Neural cell (in vitro differentiated cells): Measurements from ENCODE around the gene SLC25A11. TPM values are rescaled to one million over a fixed set of nuclear protein-coding genes. Genes with fewer than 3 reads are reported as not detected.

Experiments used
- H2AFZ ChIP-seq: fragments of 200-600, 300-800 bp; sonication (generic), shearing (Covaris generic); 2 replicates; pipeline ENCODE4 v1.6.0; 2014; ENCODE audit warnings: low read depth, mild to moderate bottlenecking, antibody characterized with exemption, low read length, moderate library complexity
- H3F3A ChIP-seq: fragments of 200-600 bp; shearing (Covaris generic); 2 replicates; pipeline ENCODE4 v1.6.1; 2016; ENCODE audit warnings: mild to moderate bottlenecking, moderate library complexity, mixed read lengths, antibody characterized with exemption, low read length; ENCODE audit not compliant: insufficient read depth, poor library complexity, severe bottlenecking
- H3K27ac ChIP-seq: fragments of 200-600, 300-800 bp; sonication (generic), shearing (Covaris generic); 2 replicates; pipeline ENCODE4 v1.5.1; 2014; ENCODE audit warnings: mild to moderate bottlenecking, low read length, moderate library complexity
- H3K27me3 ChIP-seq: fragments of 300-800, 200-600 bp; sonication (generic), shearing (Covaris generic); 2 replicates; pipeline ENCODE4 v1.6.0; 2014; ENCODE audit warnings: mild to moderate bottlenecking, low read depth, low read length, moderate library complexity; ENCODE audit not compliant: insufficient read depth
- H3K36me3 ChIP-seq: fragments of 300-800, 200-600 bp; sonication (generic), shearing (Covaris generic); 2 replicates; pipeline ENCODE4 v1.5.1; 2014; ENCODE audit warnings: mild to moderate bottlenecking, antibody characterized with exemption, low read length, moderate library complexity; ENCODE audit not compliant: insufficient read depth
- H3K4me2 ChIP-seq: fragments of 300-800, 200-600 bp; sonication (generic), shearing (Covaris generic); 2 replicates; pipeline ENCODE4 v1.6.0; 2014; ENCODE audit warnings: mild to moderate bottlenecking, low read length
- H3K4me3 ChIP-seq: fragments of 300-800, 200-600 bp; sonication (generic), shearing (Covaris generic); 2 replicates; pipeline ENCODE4 v1.5.1; 2014; ENCODE audit warnings: mild to moderate bottlenecking, low read length, moderate library complexity
- H3K79me2 ChIP-seq: fragments of 200-600 bp; shearing (Covaris generic); replicated peaks from 2 replicates; pipeline ENCODE4 v1.6.0; 2014; ENCODE audit warnings: mild to moderate bottlenecking, low read length, moderate library complexity; ENCODE audit not compliant: insufficient read depth
- H3K9ac ChIP-seq: fragments of 300-800, 200-600 bp; sonication (generic), shearing (Covaris generic); 2 replicates; pipeline ENCODE4 v1.6.1; 2016; ENCODE audit warnings: mild to moderate bottlenecking, low read length, mixed read lengths
- H3K9me2 ChIP-seq: fragments of 200-600 bp; shearing (Covaris generic); 2 replicates; pipeline ENCODE4 v1.6.1; 2016; ENCODE audit warnings: mild to moderate bottlenecking, low read length, mixed read lengths; ENCODE audit not compliant: insufficient read depth
- H3K9me3 ChIP-seq: fragments of 200-600, 300-800 bp; sonication (generic), shearing (Covaris generic); 2 replicates; pipeline ENCODE4 v1.6.1; 2016; ENCODE audit warnings: mild to moderate bottlenecking, mixed run types, low read length, moderate library complexity, mixed read lengths
- H4K20me1 ChIP-seq: fragments of 200-600 bp; shearing (Covaris generic); 2 replicates; pipeline ENCODE4 v1.6.1; 2016; ENCODE audit warnings: mild to moderate bottlenecking, mixed run types; ENCODE audit not compliant: insufficient read depth
- EP300 ChIP-seq: fragments of 450-650 bp; conservative IDR thresholded peaks from 2 replicates; pipeline ENCODE4 v1.6.1; 2014; ENCODE audit warnings: antibody characterized with exemption, mild to moderate bottlenecking, moderate library complexity; ENCODE audit not compliant: poor library complexity, severe bottlenecking
- EZH2 ChIP-seq: fragments of 200-600, 300-800 bp; shearing (Covaris generic), sonication (generic); IDR thresholded peaks from 2 replicates; pipeline ENCODE4 v1.6.1; 2014; ENCODE audit warnings: antibody characterized with exemption, low read length, borderline replicate concordance, mild to moderate bottlenecking; ENCODE audit not compliant: insufficient read depth, poor library complexity, severe bottlenecking
- MXI1 ChIP-seq: fragments of 450-650 bp; conservative IDR thresholded peaks from 2 replicates; pipeline ENCODE4 v1.6.1; 2014; ENCODE audit warnings: antibody characterized with exemption, mild to moderate bottlenecking; ENCODE audit not compliant: poor library complexity, severe bottlenecking
- POLR2AphosphoS5 ChIP-seq: IDR thresholded peaks from 2 replicates; pipeline ENCODE4 v1.6.1; 2012
- RAD21 ChIP-seq: fragments of 450-650 bp; conservative IDR thresholded peaks from 2 replicates; pipeline ENCODE4 v1.6.1; 2014; ENCODE audit warnings: antibody characterized with exemption, mild to moderate bottlenecking, moderate library complexity
- SMC3 ChIP-seq: fragments of 450-650 bp; conservative IDR thresholded peaks from 2 replicates; pipeline ENCODE4 v1.6.1; 2014; ENCODE audit warnings: antibody characterized with exemption, mild to moderate bottlenecking, moderate library complexity; ENCODE audit not compliant: poor library complexity
- TAF1 ChIP-seq: IDR thresholded peaks from 2 replicates; pipeline ENCODE4 v1.6.1; 2012; ENCODE audit warnings: low read depth
- polyA plus RNA-seq: library from polyadenylated mRNA; depleted of rRNA; stranded (reverse); fragments of >200 nt; gene quantifications from 2 replicates; pipeline ENCODE4 v1.2.3, GENCODE V29; 2014
- TF ChIP-seq, protein P1 (sequence below): fragments of 450-650 bp; IDR thresholded peaks from 2 replicates; pipeline ENCODE4 v1.5.1; 2014; ENCODE audit warnings: antibody characterized with exemption, mild to moderate bottlenecking, moderate library complexity; ENCODE audit not compliant: poor library complexity, severe bottlenecking
- TF ChIP-seq, protein P2 (sequence below): IDR thresholded peaks from 2 replicates; pipeline ENCODE4 v1.6.1; 2012; ENCODE audit warnings: borderline replicate concordance

The SLC25A11 gene
- polyA plus RNA-seq, 1 donor from 2014 or later: 172 TPM

DNA sequence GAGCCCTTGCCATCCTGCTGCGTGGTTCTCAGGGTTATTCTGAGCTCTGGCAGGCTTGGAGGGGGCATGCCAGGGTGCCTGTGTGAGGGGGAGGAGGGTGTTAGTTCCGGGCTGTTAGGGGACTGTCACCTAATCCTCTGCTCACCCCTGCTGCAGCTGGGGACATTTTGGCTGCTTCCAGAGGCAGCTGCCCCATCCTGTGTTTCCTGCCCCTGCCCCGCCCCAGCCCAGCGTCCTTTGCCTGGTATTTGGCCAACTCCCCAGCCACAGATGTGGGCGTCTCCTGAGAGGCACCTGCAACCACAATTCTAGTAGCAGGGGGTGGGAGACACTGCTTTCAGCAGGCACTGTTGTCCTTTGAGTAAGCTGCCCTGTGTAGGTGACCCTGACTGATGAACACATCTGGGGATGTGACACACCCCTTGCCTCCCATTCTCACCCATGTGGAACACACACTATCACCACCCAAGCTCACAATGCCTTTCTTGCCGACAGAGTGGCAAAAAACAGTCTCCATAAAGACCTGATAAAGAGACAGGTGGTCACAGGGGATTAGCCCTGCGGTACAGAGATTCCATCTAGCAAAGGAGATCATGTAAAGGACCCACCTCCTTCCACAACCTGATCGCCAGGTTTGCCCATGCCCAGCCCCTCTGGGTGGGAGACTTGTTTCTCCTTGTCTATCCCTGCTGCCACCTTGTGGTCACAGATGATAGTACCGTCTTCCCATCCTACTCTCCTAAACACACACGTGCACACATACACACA is 36.6 kb downstream of the SLC25A11 start, which contains the start of gene CHRNE:
Gene CHRNE (minus strand): TSS at position 48 of the 768 bp plus-strand sequence. CDS start 35 bp downstream, at position 13.
- H3K36me3 ChIP-seq: no peaks in the 10 kb centered on the region
- no peaks in the 10 kb centered on the region for H3F3A ChIP-seq
- no peak within 1 kb of the TSS for H3K9ac ChIP-seq
- no peaks in the 10 kb centered on the region for H4K20me1 ChIP-seq
- no peak within 1 kb of the TSS for H2AFZ ChIP-seq
- H3K27ac ChIP-seq: no peak within 1 kb of the TSS
- H3K9me3 ChIP-seq: no peaks in the 10 kb centered on the region
- H3K9me2 ChIP-seq: no peaks in the 10 kb centered on the region
- no peak within 1 kb of the TSS for H3K4me3 ChIP-seq
- no peaks in the 10 kb centered on the region for H3K79me2 ChIP-seq
- TF ChIP-seq POLR2AphosphoS5 (no peak), RAD21 (peak; percentile 71), SMC3 (peak; percentile 76)
- TF ChIP-seq, protein P1, sequence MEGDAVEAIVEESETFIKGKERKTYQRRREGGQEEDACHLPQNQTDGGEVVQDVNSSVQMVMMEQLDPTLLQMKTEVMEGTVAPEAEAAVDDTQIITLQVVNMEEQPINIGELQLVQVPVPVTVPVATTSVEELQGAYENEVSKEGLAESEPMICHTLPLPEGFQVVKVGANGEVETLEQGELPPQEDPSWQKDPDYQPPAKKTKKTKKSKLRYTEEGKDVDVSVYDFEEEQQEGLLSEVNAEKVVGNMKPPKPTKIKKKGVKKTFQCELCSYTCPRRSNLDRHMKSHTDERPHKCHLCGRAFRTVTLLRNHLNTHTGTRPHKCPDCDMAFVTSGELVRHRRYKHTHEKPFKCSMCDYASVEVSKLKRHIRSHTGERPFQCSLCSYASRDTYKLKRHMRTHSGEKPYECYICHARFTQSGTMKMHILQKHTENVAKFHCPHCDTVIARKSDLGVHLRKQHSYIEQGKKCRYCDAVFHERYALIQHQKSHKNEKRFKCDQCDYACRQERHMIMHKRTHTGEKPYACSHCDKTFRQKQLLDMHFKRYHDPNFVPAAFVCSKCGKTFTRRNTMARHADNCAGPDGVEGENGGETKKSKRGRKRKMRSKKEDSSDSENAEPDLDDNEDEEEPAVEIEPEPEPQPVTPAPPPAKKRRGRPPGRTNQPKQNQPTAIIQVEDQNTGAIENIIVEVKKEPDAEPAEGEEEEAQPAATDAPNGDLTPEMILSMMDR: peak; percentile 86
- H3K27me3 ChIP-seq: no peaks in the 10 kb centered on the region
- H3K4me2 ChIP-seq: no peak within 1 kb of the TSS

DNA sequence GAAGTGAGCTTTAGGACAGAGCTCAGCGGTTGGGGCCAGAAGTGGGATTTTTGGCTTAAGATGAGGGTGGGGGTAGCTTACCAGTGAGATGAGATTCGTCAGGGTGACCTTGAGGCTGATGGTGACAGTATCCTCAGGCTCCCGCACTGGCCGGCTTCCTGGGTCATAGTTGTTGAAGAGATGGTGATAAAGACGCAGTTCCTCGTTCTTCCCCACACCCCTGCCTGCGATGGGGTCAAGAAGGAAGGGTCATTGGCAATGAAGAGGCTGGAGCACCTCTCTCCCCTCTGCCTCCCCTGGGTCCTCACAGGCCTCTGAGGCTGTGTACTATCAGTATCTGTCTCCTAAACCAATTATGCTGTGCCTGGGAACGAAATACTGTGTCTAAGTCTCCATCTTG is 37.3 kb downstream of the SLC25A11 start:
- H3K79me2 ChIP-seq: no peaks in the 10 kb centered on the region
- no peaks in the 10 kb centered on the region for H4K20me1 ChIP-seq
- H3K27ac ChIP-seq: no peak overlapping the region
- no peaks in the 10 kb centered on the region for H3K9me2 ChIP-seq
- no peak for TF ChIP-seq MXI1
- no peak for TF ChIP-seq POLR2AphosphoS5
- TF ChIP-seq, protein P1: no peak
- TF ChIP-seq EZH2: no peak
- no peak for TF ChIP-seq SMC3
- TF ChIP-seq RAD21: no peak
- no peak for TF ChIP-seq EP300
- no peak for TF ChIP-seq TAF1
- TF ChIP-seq, protein P2, sequence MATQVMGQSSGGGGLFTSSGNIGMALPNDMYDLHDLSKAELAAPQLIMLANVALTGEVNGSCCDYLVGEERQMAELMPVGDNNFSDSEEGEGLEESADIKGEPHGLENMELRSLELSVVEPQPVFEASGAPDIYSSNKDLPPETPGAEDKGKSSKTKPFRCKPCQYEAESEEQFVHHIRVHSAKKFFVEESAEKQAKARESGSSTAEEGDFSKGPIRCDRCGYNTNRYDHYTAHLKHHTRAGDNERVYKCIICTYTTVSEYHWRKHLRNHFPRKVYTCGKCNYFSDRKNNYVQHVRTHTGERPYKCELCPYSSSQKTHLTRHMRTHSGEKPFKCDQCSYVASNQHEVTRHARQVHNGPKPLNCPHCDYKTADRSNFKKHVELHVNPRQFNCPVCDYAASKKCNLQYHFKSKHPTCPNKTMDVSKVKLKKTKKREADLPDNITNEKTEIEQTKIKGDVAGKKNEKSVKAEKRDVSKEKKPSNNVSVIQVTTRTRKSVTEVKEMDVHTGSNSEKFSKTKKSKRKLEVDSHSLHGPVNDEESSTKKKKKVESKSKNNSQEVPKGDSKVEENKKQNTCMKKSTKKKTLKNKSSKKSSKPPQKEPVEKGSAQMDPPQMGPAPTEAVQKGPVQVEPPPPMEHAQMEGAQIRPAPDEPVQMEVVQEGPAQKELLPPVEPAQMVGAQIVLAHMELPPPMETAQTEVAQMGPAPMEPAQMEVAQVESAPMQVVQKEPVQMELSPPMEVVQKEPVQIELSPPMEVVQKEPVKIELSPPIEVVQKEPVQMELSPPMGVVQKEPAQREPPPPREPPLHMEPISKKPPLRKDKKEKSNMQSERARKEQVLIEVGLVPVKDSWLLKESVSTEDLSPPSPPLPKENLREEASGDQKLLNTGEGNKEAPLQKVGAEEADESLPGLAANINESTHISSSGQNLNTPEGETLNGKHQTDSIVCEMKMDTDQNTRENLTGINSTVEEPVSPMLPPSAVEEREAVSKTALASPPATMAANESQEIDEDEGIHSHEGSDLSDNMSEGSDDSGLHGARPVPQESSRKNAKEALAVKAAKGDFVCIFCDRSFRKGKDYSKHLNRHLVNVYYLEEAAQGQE: no peak
- no peak overlapping the region for H2AFZ ChIP-seq
- H3K4me3 ChIP-seq: no peak overlapping the region
- no peaks in the 10 kb centered on the region for H3K9me3 ChIP-seq
- no peaks in the 10 kb centered on the region for H3K36me3 ChIP-seq
- no peaks in the 10 kb centered on the region for H3K27me3 ChIP-seq
- no peaks in the 10 kb centered on the region for H3F3A ChIP-seq
- no peak overlapping the region for H3K4me2 ChIP-seq
- H3K9ac ChIP-seq: no peak overlapping the region
